D721Med (cell line): ENCODE measurements around the gene HMGXB4.

ENCODE experiments used
- DNase-seq: peaks from one replicate; pipeline ENCODE4 v3.0.0; 2011; ENCODE audit warnings: low spot score; ENCODE audit not compliant: insufficient read length
- FAIRE-seq: peaks from 2 replicates; lab custom pipeline; 2011; peaks lifted over from hg19 to GRCh38; lab: Jason Lieb, UNC
- CTCF ChIP-seq: IDR thresholded peaks from 2 replicates; pipeline ENCODE4 v1.5.1; 2012; ENCODE audit warnings: mild to moderate bottlenecking, control low read depth; ENCODE audit not compliant: insufficient read depth; ENCODE audit errors: missing control alignments

HMGXB4 gene

GRCh38 chr22:35257002-35257320 is 332 bp upstream of the HMGXB4 start:
- FAIRE-seq, result no peak
- no peak for DNase-seq

GRCh38 chr22:35258191-35258988 is 1.1 kb downstream of the HMGXB4 start:
- FAIRE-seq (no peak), DNase-seq (no peak)

More at GRCh38 chr22:35257002-35257320, 332 bp upstream of the HMGXB4 start:
- no peak for TF ChIP-seq CTCF

GRCh38 chr22:35264986-35265385 is 7.7 kb downstream of the HMGXB4 start:
- DNase-seq (no peak), FAIRE-seq (no peak)

More at GRCh38 chr22:35258191-35258988, 1.1 kb downstream of the HMGXB4 start:
- TF ChIP-seq CTCF, result no peak

GRCh38 chr22:35266277-35266676 is 9.0 kb downstream of the HMGXB4 start:
- DNase-seq (no peak), FAIRE-seq (no peak)
- no peak for TF ChIP-seq CTCF

More at GRCh38 chr22:35264986-35265385, 7.7 kb downstream of the HMGXB4 start:
- no peak for TF ChIP-seq CTCF

GRCh38 chr22:35269630-35270029 is 12.3 kb downstream of the HMGXB4 start:
- TF ChIP-seq CTCF, result no peak
- DNase-seq (no peak), FAIRE-seq (no peak)

GRCh38 chr22:35274154-35274871 is 17.0 kb downstream of the HMGXB4 start:
- TF ChIP-seq CTCF, result no peak
- DNase-seq (no peak), FAIRE-seq (no peak)

- no peak for FAIRE-seq
- no peak for TF ChIP-seq CTCF
- DNase-seq, result no peak
Measured at GRCh38 chr22:35275580-35275979, 18.3 kb downstream of the HMGXB4 start.
